IMR-90 (cell line): ENCODE measurements around the gene ADAMTS5. TPM values are rescaled to one million over a fixed set of nuclear protein-coding genes. Genes with fewer than 3 reads are reported as not detected.

Source experiments
- ATAC-seq: fragments of 200-7000 bp; cut with Tn5 transposase; 2 replicates; pipeline ENCODE4 v1.9.1; 2020; ENCODE audit warnings: low read depth, mild to moderate bottlenecking, moderate library complexity
- BruUV-seq: library from RNA; stranded (reverse); fragments of 400-500 nt; replicated peaks from 2 replicates; lab custom pipeline; 2021; lab: Mats Ljungman, UMichigan
- CTCF ChIA-PET: fragments of 300-600 bp; formaldehyde crosslinking; extraction: SDS; loops from one replicate; lab custom pipeline; 2021; ENCODE audit warnings: antibody characterized with exemption; lab: Yijun Ruan, JAX
- POLR2A ChIA-PET: fragments of 300-600 bp; sonication (Branson Sonifier 250); formaldehyde crosslinking; loops from one replicate; lab custom pipeline; 2022; ENCODE audit warnings: antibody characterized with exemption; ENCODE audit not compliant: unreplicated experiment; lab: Charles Lee
- DNase-seq: peaks from one replicate; pipeline ENCODE4 v3.0.0; 2013
- H2AFZ ChIP-seq: replicated peaks from 2 replicates; pipeline ENCODE3; 2013; ENCODE audit warnings: low read length, mild to moderate bottlenecking; ENCODE audit not compliant: poor library complexity
- H2AK5ac ChIP-seq: 2 replicates; pipeline ENCODE4 v1.6.1; 2013; ENCODE audit warnings: low read depth, low read length, inconsistent platforms
- H2AK9ac ChIP-seq: replicated peaks from 2 replicates; pipeline ENCODE3; 2013; ENCODE audit warnings: mild to moderate bottlenecking, low read depth, low read length, moderate library complexity; ENCODE audit not compliant: poor library complexity
- H2BK120ac ChIP-seq: 2 replicates; pipeline ENCODE4 v1.6.1; 2013; ENCODE audit warnings: low read depth, low read length, inconsistent platforms
- H2BK15ac ChIP-seq: 3 replicates; pipeline ENCODE4 v1.6.1; 2013; ENCODE audit warnings: low read depth, low read length, inconsistent platforms
- H2BK20ac ChIP-seq: 2 replicates; pipeline ENCODE4 v1.6.1; 2013; ENCODE audit warnings: low read depth, mild to moderate bottlenecking, inconsistent platforms, low read length, moderate library complexity
- H2BK5ac ChIP-seq: 2 replicates; pipeline ENCODE4 v1.6.1; 2013; ENCODE audit warnings: mild to moderate bottlenecking, low read depth, low read length, inconsistent platforms; ENCODE audit not compliant: poor library complexity, severe bottlenecking
- H3K14ac ChIP-seq: replicated peaks from 2 replicates; pipeline ENCODE4 v1.6.1; 2013; ENCODE audit warnings: low read depth, low read length, inconsistent platforms
- H3K18ac ChIP-seq: 2 replicates; pipeline ENCODE4 v1.6.1; 2013; ENCODE audit warnings: low read depth, low read length, control low read depth
- H3K23ac ChIP-seq: 2 replicates; pipeline ENCODE4 v1.6.1; 2013; ENCODE audit warnings: low read depth, low read length, inconsistent platforms
- H3K27ac ChIP-seq: 2 replicates; pipeline ENCODE4 v1.5.1; 2013; ENCODE audit warnings: mild to moderate bottlenecking, control low read depth, low read length; ENCODE audit not compliant: insufficient read depth
- H3K27me3 ChIP-seq: 2 replicates; pipeline ENCODE4 v1.6.1; 2013; ENCODE audit warnings: low read length; ENCODE audit not compliant: control insufficient read depth, insufficient read depth
- H3K36me3 ChIP-seq: 2 replicates; pipeline ENCODE4 v1.6.1; 2013; ENCODE audit warnings: low read length, mixed read lengths; ENCODE audit not compliant: control insufficient read depth, insufficient read depth
- H3K4ac ChIP-seq: 2 replicates; pipeline ENCODE4 v1.6.1; 2013; ENCODE audit warnings: low read depth, low read length, inconsistent platforms
- H3K4me1 ChIP-seq: 2 replicates; pipeline ENCODE4 v1.6.1; 2013; ENCODE audit warnings: low read length, mixed read lengths; ENCODE audit not compliant: control insufficient read depth, insufficient read depth
- H3K4me2 ChIP-seq: 2 replicates; pipeline ENCODE4 v1.6.1; 2013; ENCODE audit warnings: low read depth, mild to moderate bottlenecking, control low read depth, low read length, moderate library complexity
- H3K4me3 ChIP-seq: 2 replicates; pipeline ENCODE4 v1.5.1; 2013; ENCODE audit warnings: low read depth, mild to moderate bottlenecking, control low read depth, low read length, moderate library complexity; ENCODE audit not compliant: insufficient read depth
- H3K56ac ChIP-seq: 2 replicates; pipeline ENCODE4 v1.6.1; 2013; ENCODE audit warnings: low read length, inconsistent platforms; ENCODE audit not compliant: insufficient read depth; ENCODE audit errors: extremely low read depth
- H3K79me1 ChIP-seq, 2 experiments: 2 replicates each; pipeline ENCODE4 v1.6.1; 2013; ENCODE audit warnings: low read length in 2 of 2, inconsistent platforms in 1 of 2, low read depth in 1 of 2
- H3K9ac ChIP-seq: 2 replicates; pipeline ENCODE4 v1.6.1; 2013; ENCODE audit warnings: low read depth, low read length, control low read depth
- H3K9me1 ChIP-seq: 2 replicates; pipeline ENCODE4 v1.6.1; 2013; ENCODE audit warnings: low read length, inconsistent platforms; ENCODE audit not compliant: insufficient read depth
- H3K9me3 ChIP-seq: 2 replicates; pipeline ENCODE4 v1.6.1; 2013; ENCODE audit warnings: low read length; ENCODE audit not compliant: control insufficient read depth, insufficient read depth
- H4K20me1 ChIP-seq: 2 replicates; pipeline ENCODE4 v1.6.1; 2013; ENCODE audit warnings: low read length, inconsistent platforms; ENCODE audit not compliant: insufficient read depth
- H4K5ac ChIP-seq: 2 replicates; pipeline ENCODE4 v1.6.1; 2013; ENCODE audit warnings: mild to moderate bottlenecking, low read depth, low read length, control low read depth
- H4K8ac ChIP-seq, 2 experiments: 2 replicates each; pipeline ENCODE4 v1.6.1; 2013; ENCODE audit warnings: low read depth in 2 of 2, low read length in 2 of 2, control low read depth in 1 of 2, inconsistent platforms in 1 of 2
- H4K91ac ChIP-seq: 2 replicates; pipeline ENCODE4 v1.6.1; 2013; ENCODE audit warnings: low read depth, low read length, inconsistent platforms; ENCODE audit not compliant: insufficient read depth
- CHD1 ChIP-seq: IDR thresholded peaks from 2 replicates; pipeline ENCODE4 v1.6.1; 2012; ENCODE audit warnings: low read depth, low read length, improper control_type of control experiment
- CTCF ChIP-seq: conservative IDR thresholded peaks from 2 replicates; pipeline ENCODE4 v1.5.1; 2012; ENCODE audit warnings: mild to moderate bottlenecking, low read depth, low read length, improper control_type of control experiment
- ELK1 ChIP-seq: fragments of 150-350 bp; IDR thresholded peaks from 2 replicates; pipeline ENCODE4 v1.6.1; 2016; ENCODE audit warnings: low read depth, mild to moderate bottlenecking, low read length, moderate library complexity, borderline replicate concordance
- FOS ChIP-seq: fragments of 150-350 bp; IDR thresholded peaks from 2 replicates; pipeline ENCODE4 v1.6.1; 2016; ENCODE audit warnings: low read depth, low read length
- MAFK ChIP-seq: IDR thresholded peaks from 2 replicates; pipeline ENCODE4 v1.6.1; 2012; ENCODE audit warnings: low read depth, low read length, improper control_type of control experiment
- USF2 ChIP-seq: fragments of 150-350 bp; IDR thresholded peaks from 2 replicates; pipeline ENCODE4 v1.6.1; 2017; ENCODE audit warnings: mild to moderate bottlenecking, antibody characterized with exemption, low read length, low read depth
- dilution Hi-C: fragments of 300-500 bp; cut with HindIII; formaldehyde crosslinking; loops from one replicate; pipeline ENCODE4 v1.14.3; 2018; ENCODE audit warnings: low sequenced_read_pairs; ENCODE audit not compliant: unreplicated experiment
- in situ Hi-C: fragments of 300-500 bp; cut with MboI; formaldehyde crosslinking; loops from 3 replicates; pipeline ENCODE4 v1.14.3; 2019; ENCODE audit warnings: low sequenced_read_pairs, inconsistent platforms, mixed read lengths
- intact Hi-C: fragments of 100-400 bp; cut with micrococcal nuclease; formaldehyde crosslinking; loops from 2 replicates; pipeline ENCODE4 v1.10.0; 2022
- polyA plus RNA-seq, 3 experiments: library from polyadenylated mRNA; depleted of rRNA; stranded (reverse); fragments of >200 nt; gene quantifications; 2 replicates each; pipeline ENCODE4 v1.2.3, GENCODE V29; 2012; ENCODE audit warnings: low replicate concordance in 1 of 3
- total RNA-seq: library from RNA; depleted of rRNA; stranded (reverse); fragments of >200 nt; gene quantifications from 2 replicates; pipeline ENCODE4 v1.2.3, GENCODE V29; 2012

ADAMTS5 gene
- total and polyA plus RNA-seq, 2 of the 4 experiments (the other 2 are of a cell fraction) = 0.54 to 0.58 TPM

GRCh38 chr21:26888256-26888655 lies 78.6 kb downstream of the ADAMTS5 start:
- Histone ChIP-seq H4K20me1 (no peaks in the 10 kb centered on the region), H3K4me1 (peaks cover 2% of the 10 kb centered on the region; the same call in 1 of the 2 replicates), H3K23ac (no peak overlapping the region), H4K91ac (no peak overlapping the region), H3K18ac (peak overlapping the region; percentile 18; the same call in 1 of the 2 replicates), H4K8ac (no peak overlapping the region), H4K5ac (no peak overlapping the region; the same call in 1 of the 2 replicates), H3K9ac (no peak overlapping the region), H3K27me3 (no peaks in the 10 kb centered on the region), H2BK5ac (no peak overlapping the region), H2BK15ac (no peak overlapping the region), H3K27ac (no peak overlapping the region), H2BK20ac (no peak overlapping the region), H3K9me3 (no peaks in the 10 kb centered on the region), H3K4me2 (no peak overlapping the region), H3K14ac (no peak overlapping the region), H3K79me1 (no peaks in the 10 kb centered on the region), H3K4me3 (no peak overlapping the region), H3K9me1 (no peaks in the 10 kb centered on the region), H3K4ac (no peak overlapping the region), H2AK9ac (no peak overlapping the region), H2AFZ (no peak overlapping the region), H3K56ac (no peak overlapping the region), H2BK120ac (no peak overlapping the region), H3K36me3 (no peaks in the 10 kb centered on the region), H2AK5ac (no peak overlapping the region)
- DNase-seq (no peak), ATAC-seq (no peak)
- TF ChIP-seq CTCF (no peak), ELK1 (no peak), FOS (no peak), MAFK (no peak), USF2 (no peak), CHD1 (no peak)
- in situ Hi-C loops = no loop called here
- BruUV-seq = no TSS peak
- ChIA-PET CTCF (interaction anchor here (1.0 kb wide), 1 partner anchor 62 kb away, joined by 3 read pairs; no protein-coding TSS in a partner anchor), POLR2A (no interaction called here)
- dilution Hi-C loops = no loop called here
- intact Hi-C loops = no loop called here
